Esophagus (tissue), 2 donors: ENCODE data around the gene ENPP7. TPM values are rescaled to one million over a fixed set of nuclear protein-coding genes. Genes with fewer than 3 reads are reported as not detected.
"Not testable (repeated sequence)": the region's sequence is repeated elsewhere in the genome, so short reads cannot be mapped to it uniquely, and the experiment has no call there.

Experiments
- H3K27ac ChIP-seq, 2 donors: one replicate each; pipeline ENCODE4 v1.5.1; 2013; ENCODE audit warnings: low read depth in 2 of 2, mild to moderate bottlenecking in 2 of 2, inconsistent platforms in 1 of 2, low read length in 1 of 2, moderate library complexity in 1 of 2
- H3K27me3 ChIP-seq, 2 donors: one replicate each; pipeline ENCODE4 v1.6.1; 2013; ENCODE audit warnings: low read length in 2 of 2, control low read depth in 1 of 2, mild to moderate bottlenecking in 1 of 2; ENCODE audit not compliant: insufficient read depth in 2 of 2, control insufficient read depth in 1 of 2
- H3K36me3 ChIP-seq, 2 donors: one replicate each; pipeline ENCODE4 v1.6.1; 2013; ENCODE audit warnings: low read length in 1 of 2; ENCODE audit not compliant: control insufficient read depth in 2 of 2, insufficient read depth in 2 of 2
- H3K4me1 ChIP-seq, 2 donors: one replicate each; pipeline ENCODE4 v1.6.1; 2013; ENCODE audit warnings: low read length in 1 of 2; ENCODE audit not compliant: control insufficient read depth in 2 of 2, insufficient read depth in 2 of 2
- H3K4me3 ChIP-seq, 2 donors: one replicate each; pipeline ENCODE4 v1.5.1; 2013; ENCODE audit warnings: low read length in 2 of 2, mild to moderate bottlenecking in 2 of 2, low read depth in 1 of 2, moderate library complexity in 1 of 2
- H3K9me3 ChIP-seq, 2 donors: one replicate each; pipeline ENCODE4 v1.6.1; 2013; ENCODE audit warnings: mild to moderate bottlenecking in 2 of 2, low read depth in 1 of 2, low read length in 1 of 2, moderate library complexity in 1 of 2; ENCODE audit not compliant: control insufficient read depth in 2 of 2, insufficient read depth in 1 of 2
- WGBS, 2 donors: extraction: QIAGEN DNeasy Blood & Tissue Kit; methylation state at CpG; one replicate each; pipeline ENCODE4 v1.1.7; 2013; 5-methylcytosine and 5-hydroxymethylcytosine counted together
- polyA plus RNA-seq, 2 donors: library from polyadenylated mRNA; stranded (reverse); fragments of 200-250 nt; gene quantifications; one replicate each; pipeline ENCODE4 v1.2.3, GENCODE V29; 2013
- donor health status: healthy with polysubstance abuse.
- donor health status: Bipolar disorder and iron deficiency.

Gene ENPP7
- polyA plus RNA-seq, 2 donors: not detected

GRCh38 chr17:79758271-79758670 lies 27.5 kb downstream of the ENPP7 start:
- H3K4me3 ChIP-seq: no peak overlapping the region
- H3K27me3 ChIP-seq: peaks cover 0 to 5% of the 10 kb centered on the region in 2 donors
- H3K9me3 ChIP-seq: no peaks in the 10 kb centered on the region
- H3K4me1 ChIP-seq: peaks cover 0 to 5% of the 10 kb centered on the region in 2 donors
- no peak overlapping the region for H3K27ac ChIP-seq
- H3K36me3 ChIP-seq: no peaks in the 10 kb centered on the region
- WGBS, 2 donors: 92% methylated on average over 6 of the region's 6 CpGs

GRCh38 chr17:79760197-79760906 lies 29.6 kb downstream of the ENPP7 start:
- Histone ChIP-seq H3K4me1 (peaks cover 0 to 5% of the 10 kb centered on the region in 2 donors), H3K27ac (no peak overlapping the region), H3K27me3 (peaks cover 0 to 5% of the 10 kb centered on the region in 2 donors), H3K36me3 (no peaks in the 10 kb centered on the region), H3K4me3 (no peak overlapping the region), H3K9me3 (no peaks in the 10 kb centered on the region)
- WGBS, 2 donors: 70 to 75% methylated on average over 21 of the region's 21 CpGs

GRCh38 chr17:79761894-79762589 lies 31.3 kb downstream of the ENPP7 start:
- peaks cover 0 to 5% of the 10 kb centered on the region in 2 donors for H3K4me1 ChIP-seq
- WGBS, 2 donors: 77 to 79% methylated on average over 19 of the region's 19 CpGs
- peaks cover 0 to 2% of the 10 kb centered on the region in 2 donors for H3K27me3 ChIP-seq
- H3K4me3 ChIP-seq: no peak overlapping the region
- no peaks in the 10 kb centered on the region for H3K36me3 ChIP-seq
- no peaks in the 10 kb centered on the region for H3K9me3 ChIP-seq
- H3K27ac ChIP-seq: no peak overlapping the region

- Histone ChIP-seq H3K36me3 (no peaks in the 10 kb centered on the region), H3K4me1 (peaks cover 0 to 5% of the 10 kb centered on the region in 2 donors), H3K27ac (no peak overlapping the region), H3K27me3 (no peaks in the 10 kb centered on the region), H3K4me3 (no peak overlapping the region), H3K9me3 (peaks cover 0 to 2% of the 10 kb centered on the region in 2 donors)
- 72 to 75% methylated on average over 3 of the region's 3 CpGs for WGBS, 2 donors
Observed at GRCh38 chr17:79765708-79766107, 35.0 kb downstream of the ENPP7 start.

GRCh38 chr17:79769570-79770506 lies 39.1 kb downstream of the ENPP7 start:
- Histone ChIP-seq H3K27ac (no peak overlapping the region), H3K36me3 (no peaks in the 10 kb centered on the region), H3K4me3 (no peak overlapping the region), H3K9me3 (peaks cover 0 to 2% of the 10 kb centered on the region in 2 donors), H3K4me1 (peaks cover 0 to 5% of the 10 kb centered on the region in 2 donors), H3K27me3 (peaks cover 2 to 3% of the 10 kb centered on the region in 2 donors)
- 74% methylated on average over 28 of the region's 28 CpGs for WGBS, 2 donors

DNA sequence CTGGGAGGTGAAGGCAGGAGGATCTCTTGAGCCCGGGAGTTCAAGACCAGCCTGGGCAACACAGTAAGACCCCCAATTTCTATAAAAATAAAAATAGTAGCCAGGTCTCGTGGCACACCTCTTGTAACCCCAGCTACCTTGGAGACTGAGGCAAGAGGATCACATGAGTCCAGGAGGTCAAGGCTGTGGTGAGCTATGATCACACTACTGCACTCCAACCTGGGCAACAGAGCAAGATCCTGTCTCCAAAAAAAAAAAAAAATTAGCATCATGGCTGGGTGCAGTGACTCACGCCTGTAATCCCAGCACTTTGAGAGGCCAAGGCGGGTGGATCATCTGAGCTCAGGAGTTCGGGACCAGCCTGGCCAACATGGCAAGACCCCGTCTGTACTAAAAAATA lies 40.5 kb downstream of the ENPP7 start:
- Histone ChIP-seq H3K4me1 (peaks cover 0 to 5% of the 10 kb centered on the region in 2 donors), H3K4me3 (no peak overlapping the region), H3K36me3 (no peaks in the 10 kb centered on the region), H3K27me3 (peaks cover 3% of the 10 kb centered on the region in 2 donors), H3K27ac (no peak overlapping the region), H3K9me3 (peaks cover 0 to 2% of the 10 kb centered on the region in 2 donors)
- 81 to 83% methylated on average over 6 of the region's 6 CpGs for WGBS, 2 donors

GRCh38 chr17:79772726-79773125 lies 42.0 kb downstream of the ENPP7 start:
- H3K4me3 ChIP-seq, H3K4me1 ChIP-seq, H3K36me3 ChIP-seq, H3K27ac ChIP-seq, H3K27me3 ChIP-seq, H3K9me3 ChIP-seq: not testable (repeated sequence)
- WGBS, 2 donors: 76% methylated on average over 9 of the region's 9 CpGs

DNA sequence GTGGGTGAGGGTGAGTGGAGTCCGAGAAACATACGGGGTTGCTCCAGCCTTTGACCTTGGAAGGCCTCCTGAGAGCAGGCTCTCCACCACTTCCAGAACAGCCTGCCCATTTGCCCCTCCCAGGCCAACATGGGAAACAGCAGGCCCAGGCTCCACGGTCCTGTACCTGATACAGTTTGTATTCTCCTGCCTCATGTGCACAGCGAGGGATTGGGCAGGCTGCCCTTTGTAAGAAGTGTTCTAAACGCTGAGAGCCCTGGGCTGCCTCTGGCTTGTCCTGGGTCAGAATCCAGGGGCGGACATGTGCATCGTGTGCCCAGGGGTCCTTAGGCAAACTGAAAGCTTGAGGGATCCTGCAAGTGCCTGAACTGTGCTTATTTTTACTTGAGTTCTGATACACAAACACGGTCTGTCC lies 43.8 kb downstream of the ENPP7 start:
- H3K36me3 ChIP-seq: no peaks in the 10 kb centered on the region
- peaks cover 3% of the 10 kb centered on the region in 2 donors for H3K27me3 ChIP-seq

GRCh38 chr17:79775632-79776031 lies 44.9 kb downstream of the ENPP7 start:
- no peaks in the 10 kb centered on the region for H3K9me3 ChIP-seq
- H3K4me1 ChIP-seq: peaks cover 3 to 7% of the 10 kb centered on the region in 2 donors
- H3K27ac ChIP-seq: no peak overlapping the region
- H3K4me3 ChIP-seq: no peak overlapping the region
- H3K36me3 ChIP-seq: no peaks in the 10 kb centered on the region
- 77 to 79% methylated on average over 6 of the region's 6 CpGs for WGBS, 2 donors
- H3K27me3 ChIP-seq: peaks cover 3% of the 10 kb centered on the region in 2 donors

More for the DNA sequence above, 43.8 kb downstream of the ENPP7 start:
- Histone ChIP-seq H3K27ac (no peak overlapping the region), H3K4me1 (peaks cover 5 to 7% of the 10 kb centered on the region in 2 donors), H3K9me3 (no peaks in the 10 kb centered on the region), H3K4me3 (no peak overlapping the region)
- 75 to 79% methylated on average over 8 of the region's 8 CpGs for WGBS, 2 donors
